Measurements from ENCODE around the gene FGD6. TPM values are rescaled to one million over a fixed set of nuclear protein-coding genes. Genes with fewer than 3 reads are reported as not detected.
A peak's percentile ranks its signal among the peaks of the same experiment; 100 is the strongest.

Gene FGD6
- total and polyA plus RNA-seq, 2 experiments from 2014 or later, result 12.9 to 32.4 TPM

- H3K27ac Mint-ChIP-seq, result no peak overlapping the region
- H3K4me2 ChIP-seq, result no peak overlapping the region
- H3K4me1 Mint-ChIP-seq, result peaks cover 55% of the 10 kb centered on the region
- H3K9me3 Mint-ChIP-seq, result no peaks in the 10 kb centered on the region
- no peak for ATAC-seq
- no peak for DNase-seq (ENCODE audit: low spot score)
- no peak overlapping the region for H2AFZ ChIP-seq
- no peaks in the 10 kb centered on the region for H4K20me1 ChIP-seq (replicated peaks; ENCODE audit: insufficient read depth)
- H3K9me2 ChIP-seq (ENCODE audit: insufficient read depth), result no peaks in the 10 kb centered on the region
- peaks cover 6% of the 10 kb centered on the region for H3K27me3 Mint-ChIP-seq (ENCODE audit: insufficient read depth, low read depth, poor library complexity)
- no peak overlapping the region for H3K4me3 ChIP-seq
- H3K27me3 ChIP-seq (ENCODE audit: insufficient read depth), result no peaks in the 10 kb centered on the region
- peaks cover 87% of the 10 kb centered on the region for H3K79me2 ChIP-seq (replicated peaks; ENCODE audit: insufficient read depth)
- no peaks in the 10 kb centered on the region for H3F3A ChIP-seq (replicated peaks; ENCODE audit: low read depth)
- no peak for TF ChIP-seq CREB1 (CRISPR knock-in tag; IDR thresholded peaks at IDR 0.05; ENCODE audit: low read depth)
- TF ChIP-seq POLR2AphosphoS5 (IDR thresholded peaks at IDR 0.05; ENCODE audit: low read depth), result no peak
- peaks cover 55% of the 10 kb centered on the region for H3K4me1 ChIP-seq (ENCODE audit: insufficient read depth)
- H3K36me3 ChIP-seq (ENCODE audit: insufficient read depth), result no peaks in the 10 kb centered on the region
- H3K36me3 Mint-ChIP-seq (ENCODE audit: low read depth), result peaks cover 23% of the 10 kb centered on the region
- no peak overlapping the region for H3K4me3 Mint-ChIP-seq
- no peak overlapping the region for H3K27ac ChIP-seq (ENCODE audit: low read depth)
Observed at GRCh38 chr12:95213119-95213518, 4.1 kb downstream of the FGD6 start.

GRCh38 chr12:95212586-95212985, 4.7 kb downstream of the FGD6 start:
- Mint-ChIP-seq H3K9me3 (no peaks in the 10 kb centered on the region), H3K36me3 (ENCODE audit: low read depth) (peaks cover 26% of the 10 kb centered on the region), H3K27ac (no peak overlapping the region), H3K4me3 (no peak overlapping the region), H3K27me3 (ENCODE audit: insufficient read depth, low read depth, poor library complexity) (peaks cover 6% of the 10 kb centered on the region), H3K4me1 (peaks cover 58% of the 10 kb centered on the region)
- no peaks in the 10 kb centered on the region for H3K27me3 ChIP-seq (ENCODE audit: insufficient read depth)
- no peak for TF ChIP-seq ZNF114 (CRISPR knock-in tag; IDR thresholded peaks at IDR 0.05)
- TF ChIP-seq CTCF (conservative IDR thresholded peaks at IDR 0.05; ENCODE audit: low read depth in 2 of 2), result no peak
- no peak for TF ChIP-seq ZNF331 (CRISPR knock-in tag; IDR thresholded peaks at IDR 0.05; ENCODE audit: low read depth)
- no peak for TF ChIP-seq POLR2AphosphoS5 (IDR thresholded peaks at IDR 0.05; ENCODE audit: low read depth)
- TF ChIP-seq STAT1 (IDR thresholded peaks at IDR 0.05; ENCODE audit: unreplicated experiment), result no peak
- TF ChIP-seq EZH2phosphoT487 (IDR thresholded peaks at IDR 0.05; ENCODE audit: unreplicated experiment), result no peak
- TF ChIP-seq CREB1 (CRISPR knock-in tag; IDR thresholded peaks at IDR 0.05; ENCODE audit: low read depth), result no peak
- no peak for TF ChIP-seq NANOG (IDR thresholded peaks at IDR 0.05; ENCODE audit: borderline replicate concordance)
- TF ChIP-seq EZH2 (IDR thresholded peaks at IDR 0.05; ENCODE audit: low read depth, unreplicated experiment), result no peak
- H3K79me2 ChIP-seq (replicated peaks; ENCODE audit: insufficient read depth), result peaks cover 92% of the 10 kb centered on the region
- no peaks in the 10 kb centered on the region for H3K9me2 ChIP-seq (ENCODE audit: insufficient read depth)
- H3K27ac ChIP-seq (ENCODE audit: low read depth), result no peak overlapping the region
- no peak overlapping the region for H2AFZ ChIP-seq
- H4K20me1 ChIP-seq (replicated peaks; ENCODE audit: insufficient read depth), result no peaks in the 10 kb centered on the region
- DNase-seq (ENCODE audit: low spot score), result no peak
- peaks cover 60% of the 10 kb centered on the region for H3K4me1 ChIP-seq (ENCODE audit: insufficient read depth)
- no peaks in the 10 kb centered on the region for H3F3A ChIP-seq (replicated peaks; ENCODE audit: low read depth)
- no peak overlapping the region for H3K4me3 ChIP-seq
- no peaks in the 10 kb centered on the region for H3K36me3 ChIP-seq (ENCODE audit: insufficient read depth)
- ATAC-seq, result no peak
- no peak overlapping the region for H3K4me2 ChIP-seq

- 0 out of 2 replicates have a peak, but pooled peaks cover 3% of the 10 kb centered on the region for H3F3A ChIP-seq (replicated peaks; ENCODE audit: low read depth)
- peaks cover 93% of the 10 kb centered on the region for H3K79me2 ChIP-seq (replicated peaks; ENCODE audit: insufficient read depth)
- ATAC-seq, result no peak
- no peak overlapping the region for H3K4me3 ChIP-seq
- Mint-ChIP-seq H3K36me3 (ENCODE audit: low read depth) (peaks cover 39% of the 10 kb centered on the region), H3K4me1 (peaks cover 75% of the 10 kb centered on the region), H3K9me3 (no peaks in the 10 kb centered on the region), H3K4me3 (no peak overlapping the region), H3K27ac (peak overlapping the region; percentile 15), H3K27me3 (ENCODE audit: insufficient read depth, low read depth, poor library complexity) (peaks cover 6% of the 10 kb centered on the region)
- no peak overlapping the region for H3K4me2 ChIP-seq
- no peak for DNase-seq (ENCODE audit: low spot score)
- H3K9me2 ChIP-seq (ENCODE audit: insufficient read depth), result no peaks in the 10 kb centered on the region
- H2AFZ ChIP-seq, result no peak overlapping the region
- H3K4me1 ChIP-seq (ENCODE audit: insufficient read depth), result peaks cover 81% of the 10 kb centered on the region
- peak overlapping the region; percentile 96 for H3K27ac ChIP-seq (ENCODE audit: low read depth)
- H4K20me1 ChIP-seq (replicated peaks; ENCODE audit: insufficient read depth), result no peaks in the 10 kb centered on the region
- H3K36me3 ChIP-seq (ENCODE audit: insufficient read depth), result no peaks in the 10 kb centered on the region
- no peaks in the 10 kb centered on the region for H3K27me3 ChIP-seq (ENCODE audit: insufficient read depth)
- no peak for TF ChIP-seq ZNF462 (CRISPR knock-in tag; IDR thresholded peaks at IDR 0.05)
Observed at GRCh38 chr12:95208678-95209077, 8.6 kb downstream of the FGD6 start.
